CD14-positive monocyte (primary cell): ENCODE data around the gene C9orf78. TPM values are rescaled to one million over a fixed set of nuclear protein-coding genes. Genes with fewer than 3 reads are reported as not detected.

Source experiments
- DNase-seq, 3 donors: peaks; one replicate each; pipeline ENCODE4 v3.0.0-alpha.2; 2011 to 2022
- H2AFZ ChIP-seq: 2 replicates; pipeline ENCODE4 v1.6.0; 2012; ENCODE audit warnings: mild to moderate bottlenecking, low read depth, low read length, inconsistent platforms; ENCODE audit not compliant: insufficient read depth, poor library complexity, severe bottlenecking
- H3K27ac ChIP-seq, 2 donors: 1 replicate in 1 of 2; 2 replicates in 1 of 2; pipeline ENCODE4 v1.5.1; 2012 to 2013; ENCODE audit warnings: low read length in 2 of 2, control low read depth in 1 of 2, inconsistent platforms in 1 of 2, low read depth in 1 of 2, mild to moderate bottlenecking in 1 of 2
- H3K27me3 ChIP-seq, 2 donors: one replicate each; pipeline versions ENCODE4 v1.6.0 to v1.6.1; 2011 to 2013; ENCODE audit warnings: low read length in 2 of 2; ENCODE audit not compliant: control insufficient read depth in 2 of 2, insufficient read depth in 2 of 2
- H3K36me3 ChIP-seq, 2 donors: replicated peaks in 1 of 2; 1 replicate in 1 of 2; 2 replicates in 1 of 2; pipeline versions ENCODE4 v1.5.1 to v1.6.1; 2012 to 2013; ENCODE audit warnings: low read length in 2 of 2, control low read depth in 1 of 2, inconsistent platforms in 1 of 2, mild to moderate bottlenecking in 1 of 2; ENCODE audit not compliant: insufficient read depth in 2 of 2, control insufficient read depth in 1 of 2
- H3K4me1 ChIP-seq, 2 donors: 1 replicate in 1 of 2; 2 replicates in 1 of 2; pipeline versions ENCODE4 v1.5.1 to v1.6.1; 2012 to 2013; ENCODE audit warnings: low read length in 2 of 2, control low read depth in 1 of 2, inconsistent platforms in 1 of 2, mild to moderate bottlenecking in 1 of 2, moderate library complexity in 1 of 2; ENCODE audit not compliant: insufficient read depth in 2 of 2, control insufficient read depth in 1 of 2
- H3K4me2 ChIP-seq: replicated peaks from 2 replicates; pipeline ENCODE3; 2012; ENCODE audit warnings: low read length, moderate library complexity, mild to moderate bottlenecking; ENCODE audit not compliant: poor library complexity, severe bottlenecking; ENCODE audit errors: extremely low read depth
- H3K4me3 ChIP-seq, 3 experiments: fragments of 200-600 bp in 1 of 3; sonication (generic) in 1 of 3; replicated peaks in 1 of 3; 1 replicate in 2 of 3; 2 replicates in 1 of 3; pipeline ENCODE4 v1.5.1; 2011 to 2013; ENCODE audit warnings: low read length in 3 of 3, mild to moderate bottlenecking in 3 of 3, control low read depth in 2 of 3, low read depth in 2 of 3, inconsistent platforms in 1 of 3, moderate library complexity in 1 of 3
- H3K79me2 ChIP-seq: 2 replicates; pipeline ENCODE4 v1.6.0; 2012; ENCODE audit warnings: mild to moderate bottlenecking, control low read depth, inconsistent platforms, low read length, moderate library complexity; ENCODE audit not compliant: insufficient read depth
- H3K9ac ChIP-seq: 2 replicates; pipeline ENCODE4 v1.6.0; 2017; ENCODE audit warnings: low read length, mild to moderate bottlenecking; ENCODE audit not compliant: insufficient read depth, poor library complexity, severe bottlenecking
- H3K9me3 ChIP-seq, 2 donors: replicated peaks in 1 of 2; 1 replicate in 1 of 2; 2 replicates in 1 of 2; pipeline versions ENCODE4 v1.5.1 to v1.6.1; 2012 to 2013; ENCODE audit warnings: low read length in 2 of 2, control low read depth in 1 of 2; ENCODE audit not compliant: control insufficient read depth in 1 of 2, insufficient read depth in 1 of 2
- H4K20me1 ChIP-seq: 2 replicates; pipeline ENCODE4 v1.6.0; 2012; ENCODE audit warnings: mild to moderate bottlenecking, low read length, control low read depth, moderate library complexity; ENCODE audit not compliant: insufficient read depth
- H3K27ac Mint-ChIP-seq, 7 donors: one replicate each; pipeline ENCODE4 v1.8.0; 2020; ENCODE audit warnings: mild to moderate bottlenecking in 7 of 7, mixed read lengths in 7 of 7, moderate library complexity in 6 of 7, inconsistent platforms in 2 of 7
- H3K27me3 Mint-ChIP-seq, 3 donors: one replicate each; pipeline ENCODE4 v1.8.0; 2021 to 2022; ENCODE audit warnings: low read depth in 3 of 3, mild to moderate bottlenecking in 3 of 3, mixed read lengths in 3 of 3, moderate library complexity in 3 of 3, inconsistent platforms in 1 of 3
- H3K36me3 Mint-ChIP-seq, 2 donors: one replicate each; pipeline ENCODE4 v1.8.0; 2020; ENCODE audit warnings: mixed read lengths in 2 of 2, inconsistent platforms in 1 of 2, mild to moderate bottlenecking in 1 of 2
- H3K4me1 Mint-ChIP-seq: one replicate; pipeline ENCODE4 v1.8.0; 2020; ENCODE audit warnings: mild to moderate bottlenecking, mixed read lengths
- H3K4me3 Mint-ChIP-seq, 2 donors: one replicate each; pipeline ENCODE4 v1.8.0; 2020; ENCODE audit warnings: mild to moderate bottlenecking in 2 of 2, mixed read lengths in 2 of 2, moderate library complexity in 1 of 2
- H3K9me3 Mint-ChIP-seq, 7 donors: one replicate each; pipeline ENCODE4 v1.8.0; 2020 to 2022; ENCODE audit warnings: mixed read lengths in 7 of 7, mild to moderate bottlenecking in 6 of 7, moderate library complexity in 6 of 7, inconsistent platforms in 2 of 7
- WGBS: methylation state at CpG from one replicate; pipeline ENCODE4 v1.1.5; 2013; ENCODE audit warnings: missing lambda C conversion rate; ENCODE audit not compliant: insufficient coverage; 5-methylcytosine and 5-hydroxymethylcytosine counted together
- intact Hi-C, 2 donors: fragments of 100-400 bp; cut with micrococcal nuclease; formaldehyde crosslinking; loops; one replicate each; pipeline versions ENCODE4 v1.15.0 to v1.15.1; 2023
- polyA plus RNA-seq, 3 donors: library from polyadenylated mRNA; depleted of rRNA in 1 of 3; unstranded in 2 of 3; stranded (reverse) in 1 of 3; fragments of 300-500 nt in 2 of 3; fragments of >200 nt in 1 of 3; fragmentation: Illumina TruSeq in 2 of 3; gene quantifications; 1 replicate in 2 of 3; 2 replicates in 1 of 3; pipeline ENCODE4 v1.2.3, GENCODE V29; 2012 to 2021
- TF ChIP-seq, protein P1 (sequence below): fragments of 200-600 bp; IDR thresholded peaks from one replicate; pipeline ENCODE4 v1.8.0; 2022; ENCODE audit warnings: antibody characterized with exemption, mild to moderate bottlenecking

The C9orf78 gene
- polyA plus RNA-seq, 3 donors, result 53.3 to 82.4 (median 65.5) TPM

DNA sequence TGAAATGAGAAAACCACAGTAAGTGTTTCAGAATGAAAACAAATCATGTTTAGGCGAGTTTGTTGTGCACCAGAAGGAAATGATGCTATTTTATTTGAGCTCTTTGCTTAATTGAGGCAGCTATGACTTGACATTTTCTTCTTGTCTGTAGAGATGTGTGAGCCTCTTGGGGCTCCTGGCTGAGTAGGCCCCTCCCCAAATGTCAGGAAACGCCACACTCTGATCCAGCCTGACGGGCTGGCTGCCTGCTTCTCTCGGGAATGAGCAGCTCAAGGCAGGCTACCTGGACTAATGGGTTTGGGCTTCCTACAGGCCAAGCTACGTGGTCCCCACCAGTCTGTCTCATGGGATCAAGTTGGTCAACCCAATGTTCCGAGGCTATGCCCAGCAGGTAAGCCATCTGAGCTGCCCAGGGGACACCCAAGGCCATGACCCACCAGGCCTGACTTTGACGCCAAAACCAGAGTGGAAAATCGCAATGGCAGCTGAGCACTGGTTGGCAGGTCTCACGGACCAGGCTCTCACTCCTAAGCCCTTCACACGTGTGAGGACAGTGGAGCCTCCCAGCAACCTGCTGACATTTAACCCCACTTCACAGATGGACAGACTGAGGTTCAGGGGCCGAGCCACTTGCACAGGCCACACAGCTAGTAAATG lies 30.0 kb upstream of the C9orf78 start:
- Histone ChIP-seq H3K36me3 (peaks cover 45 to 57% of the 10 kb centered on the region in 2 donors), H3K27ac (peak overlapping the region in 1 of 2 donors; percentile 6), H4K20me1 (no peaks in the 10 kb centered on the region), H3K4me2 (no peak overlapping the region), H3K9me3 (no peaks in the 10 kb centered on the region), H2AFZ (no peak overlapping the region), H3K4me3 (no peak overlapping the region), H3K4me1 (peaks cover 8 to 11% of the 10 kb centered on the region in 2 donors), H3K79me2 (no peaks in the 10 kb centered on the region), H3K9ac (no peak overlapping the region), H3K27me3 (no peaks in the 10 kb centered on the region)
- H3K36me3 Mint-ChIP-seq, result peaks cover 41 to 87% of the 10 kb centered on the region in 2 donors
- no peak overlapping the region for H3K27ac Mint-ChIP-seq
- no peak for DNase-seq
- H3K27me3 Mint-ChIP-seq, result peaks cover 0 to 6% (median 0%) of the 10 kb centered on the region in 3 donors
- no peak overlapping the region for H3K4me3 Mint-ChIP-seq
- peaks cover 31% of the 10 kb centered on the region for H3K4me1 Mint-ChIP-seq
- peaks cover 0 to 3% (median 0%) of the 10 kb centered on the region in 7 donors for H3K9me3 Mint-ChIP-seq
- 49% methylated on average over 9 of the region's 11 CpGs for WGBS
- intact Hi-C loops, result no loop called here
- TF ChIP-seq, protein P1, sequence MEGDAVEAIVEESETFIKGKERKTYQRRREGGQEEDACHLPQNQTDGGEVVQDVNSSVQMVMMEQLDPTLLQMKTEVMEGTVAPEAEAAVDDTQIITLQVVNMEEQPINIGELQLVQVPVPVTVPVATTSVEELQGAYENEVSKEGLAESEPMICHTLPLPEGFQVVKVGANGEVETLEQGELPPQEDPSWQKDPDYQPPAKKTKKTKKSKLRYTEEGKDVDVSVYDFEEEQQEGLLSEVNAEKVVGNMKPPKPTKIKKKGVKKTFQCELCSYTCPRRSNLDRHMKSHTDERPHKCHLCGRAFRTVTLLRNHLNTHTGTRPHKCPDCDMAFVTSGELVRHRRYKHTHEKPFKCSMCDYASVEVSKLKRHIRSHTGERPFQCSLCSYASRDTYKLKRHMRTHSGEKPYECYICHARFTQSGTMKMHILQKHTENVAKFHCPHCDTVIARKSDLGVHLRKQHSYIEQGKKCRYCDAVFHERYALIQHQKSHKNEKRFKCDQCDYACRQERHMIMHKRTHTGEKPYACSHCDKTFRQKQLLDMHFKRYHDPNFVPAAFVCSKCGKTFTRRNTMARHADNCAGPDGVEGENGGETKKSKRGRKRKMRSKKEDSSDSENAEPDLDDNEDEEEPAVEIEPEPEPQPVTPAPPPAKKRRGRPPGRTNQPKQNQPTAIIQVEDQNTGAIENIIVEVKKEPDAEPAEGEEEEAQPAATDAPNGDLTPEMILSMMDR, result no peak

- Histone ChIP-seq H3K9me3 (no peaks in the 10 kb centered on the region), H3K27me3 (no peaks in the 10 kb centered on the region), H3K79me2 (no peaks in the 10 kb centered on the region), H3K9ac (peak overlapping the region; percentile 15), H3K4me1 (peaks cover 8 to 11% of the 10 kb centered on the region in 2 donors), H3K4me2 (no peak overlapping the region), H3K36me3 (peaks cover 41 to 58% of the 10 kb centered on the region in 2 donors), H3K27ac (no peak overlapping the region), H3K4me3 (no peak overlapping the region), H2AFZ (no peak overlapping the region), H4K20me1 (no peaks in the 10 kb centered on the region)
- TF ChIP-seq, protein P1, result no peak
- WGBS, result 2% methylated on average over 14 of the region's 14 CpGs
- Mint-ChIP-seq H3K27ac (no peak overlapping the region), H3K4me1 (peaks cover 31% of the 10 kb centered on the region), H3K9me3 (peaks cover 0 to 3% (median 0%) of the 10 kb centered on the region in 7 donors), H3K27me3 (peaks cover 0 to 6% (median 0%) of the 10 kb centered on the region in 3 donors), H3K4me3 (no peak overlapping the region), H3K36me3 (peaks cover 48 to 79% of the 10 kb centered on the region in 2 donors)
- intact Hi-C loops, result no loop called here
- DNase-seq, result no peak
Measured at GRCh38 chr9:129863059-129863690, 28.1 kb upstream of the C9orf78 start.
